GM23248 (cell line): Measurements from ENCODE around the gene CAPN8.

Experiments used
- EZH2 ChIP-seq: fragments of 200-600 bp; sonication (generic); IDR thresholded peaks from 2 replicates; pipeline ENCODE4 v1.6.1; 2018; ENCODE audit warnings: antibody characterized with exemption, mild to moderate bottlenecking; ENCODE audit not compliant: insufficient read depth, poor library complexity, severe bottlenecking
- EZH2phosphoT487 ChIP-seq: fragments of 200-600 bp; sonication (generic); IDR thresholded peaks from 2 replicates; pipeline ENCODE4 v1.6.1; 2018; ENCODE audit warnings: antibody characterized with exemption, moderate library complexity, mild to moderate bottlenecking, low read depth; ENCODE audit not compliant: insufficient read depth

DNA sequence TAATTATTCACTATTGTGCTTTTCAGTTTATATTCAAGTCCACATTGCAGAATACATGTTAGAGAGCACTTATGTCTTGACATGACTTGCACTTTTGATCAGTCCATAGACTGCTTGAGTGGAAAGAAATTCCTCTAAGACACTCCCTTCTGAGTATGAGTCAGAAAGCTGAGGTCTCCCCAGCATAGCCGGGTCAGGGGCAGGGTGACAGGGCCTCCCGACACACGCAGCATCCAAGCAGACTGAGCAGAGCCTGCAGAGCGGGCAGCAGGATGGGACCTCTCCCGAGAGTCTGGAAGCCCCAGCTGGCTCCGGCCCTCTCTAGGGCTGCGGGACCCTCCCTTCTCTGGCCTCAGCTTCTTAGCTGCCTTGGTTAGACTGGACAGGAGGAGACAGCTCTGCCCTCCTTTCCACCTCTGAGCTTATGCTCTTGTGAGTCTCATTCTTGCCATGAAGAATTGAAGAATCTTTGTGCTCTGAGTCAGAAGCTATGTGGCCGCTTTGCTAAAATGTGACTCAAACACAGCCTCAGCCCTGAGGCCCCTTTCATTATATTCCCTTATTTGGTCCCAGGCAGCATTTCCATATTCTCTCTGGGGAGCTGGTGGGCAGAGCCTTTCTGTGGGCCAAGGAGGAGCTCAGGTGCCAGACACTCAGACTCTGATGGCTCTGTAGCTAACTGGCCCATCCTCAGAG, 35.6 kb upstream of the CAPN8 start:
- TF ChIP-seq EZH2 (no peak), EZH2phosphoT487 (no peak)
